H1 (cell line): Measurements from ENCODE around the gene ARHGAP18. TPM values are rescaled to one million over a fixed set of nuclear protein-coding genes. Genes with fewer than 3 reads are reported as not detected.

ENCODE experiments used
- CTCF ChIA-PET: fragments of 300-600 bp; sonication (Branson Sonifier 250); formaldehyde crosslinking; loops from one replicate; lab custom pipeline; 2021; ENCODE audit not compliant: partially characterized antibody; lab: Charles Lee
- POLR2A ChIA-PET: fragments of 300-600 bp; sonication (Branson Sonifier 250); formaldehyde crosslinking; loops from one replicate; lab custom pipeline; 2021; ENCODE audit warnings: inconsistent platforms; ENCODE audit not compliant: partially characterized antibody; lab: Charles Lee
- DNase-seq, 2 experiments: peaks; one replicate each; pipeline versions ENCODE4 v3.0.0 to v3.0.0-alpha.2; 2010 to 2022; ENCODE audit warnings: low spot score in 2 of 2, low read depth in 1 of 2, mixed read lengths in 1 of 2
- FAIRE-seq: peaks from 2 replicates; lab custom pipeline; 2011; peaks lifted over from hg19 to GRCh38; lab: Jason Lieb, UNC
- H2AFZ ChIP-seq: 2 replicates; pipeline ENCODE4 v1.8.1; 2012; ENCODE audit warnings: low read length, inconsistent platforms
- H2AK5ac ChIP-seq: 2 replicates; pipeline ENCODE4 v1.6.1; 2013; ENCODE audit warnings: low read depth, low read length
- H2BK120ac ChIP-seq: replicated peaks from 2 replicates; pipeline ENCODE3; 2013; ENCODE audit warnings: low read depth, low read length, inconsistent platforms
- H2BK12ac ChIP-seq: 2 replicates; pipeline ENCODE4 v1.6.1; 2013; ENCODE audit warnings: low read depth, low read length
- H2BK15ac ChIP-seq: 2 replicates; pipeline ENCODE4 v1.6.1; 2013; ENCODE audit warnings: low read length
- H2BK20ac ChIP-seq: 2 replicates; pipeline ENCODE4 v1.6.1; 2013; ENCODE audit warnings: low read length
- H2BK5ac ChIP-seq: 2 replicates; pipeline ENCODE4 v1.6.1; 2013; ENCODE audit warnings: low read depth, low read length
- H3K14ac ChIP-seq: 2 replicates; pipeline ENCODE4 v1.6.1; 2013; ENCODE audit warnings: inconsistent platforms; ENCODE audit not compliant: insufficient read length
- H3K18ac ChIP-seq: 2 replicates; pipeline ENCODE4 v1.6.1; 2013; ENCODE audit warnings: low read length; ENCODE audit errors: extremely low read depth
- H3K23ac ChIP-seq: 2 replicates; pipeline ENCODE4 v1.6.1; 2013; ENCODE audit warnings: inconsistent platforms; ENCODE audit not compliant: insufficient read length
- H3K23me2 ChIP-seq: 2 replicates; pipeline ENCODE4 v1.6.1; 2013; ENCODE audit warnings: low read depth, low read length
- H3K27ac ChIP-seq: 2 replicates; pipeline ENCODE4 v1.6.1; 2011; ENCODE audit warnings: low read depth, low read length, inconsistent platforms
- H3K27me3 ChIP-seq, 4 experiments: replicated peaks in 1 of 4; 1 replicate in 1 of 4; 2 replicates in 3 of 4; pipeline versions ENCODE4 v1.6.1 to v1.8.1; 2011 to 2013; ENCODE audit warnings: low read length in 3 of 4, mild to moderate bottlenecking in 3 of 4, inconsistent platforms in 2 of 4, mixed read lengths in 2 of 4, moderate library complexity in 1 of 4; ENCODE audit not compliant: control insufficient read depth in 3 of 4, insufficient read depth in 3 of 4; ENCODE audit errors: extremely low read depth in 1 of 4
- H3K36me3 ChIP-seq, 4 experiments: 2 replicates each; pipeline versions ENCODE4 v1.6.1 to v1.8.1; 2011 to 2013; ENCODE audit warnings: mild to moderate bottlenecking in 4 of 4, low read length in 3 of 4, moderate library complexity in 2 of 4, control low read depth in 1 of 4, inconsistent platforms in 1 of 4; ENCODE audit not compliant: insufficient read depth in 4 of 4, control insufficient read depth in 2 of 4
- H3K4ac ChIP-seq: replicated peaks from 2 replicates; pipeline ENCODE3; 2013; ENCODE audit warnings: low read length, low read depth, mixed read lengths, inconsistent platforms; ENCODE audit not compliant: insufficient read length
- H3K4me1 ChIP-seq, 4 experiments: replicated peaks in 1 of 4; 1 replicate in 1 of 4; 2 replicates in 3 of 4; pipeline versions ENCODE4 v1.6.1 to v1.8.1; 2011 to 2013; ENCODE audit warnings: low read length in 3 of 4, inconsistent platforms in 2 of 4, mixed read lengths in 1 of 4; ENCODE audit not compliant: insufficient read depth in 4 of 4, control insufficient read depth in 3 of 4
- H3K4me2 ChIP-seq, 2 experiments: 2 replicates each; pipeline versions ENCODE4 v1.6.1 to v1.8.1; 2011 to 2013; ENCODE audit warnings: low read depth in 2 of 2, low read length in 2 of 2, control low read depth in 1 of 2, inconsistent platforms in 1 of 2, mild to moderate bottlenecking in 1 of 2; ENCODE audit not compliant: insufficient read depth in 1 of 2
- H3K4me3 ChIP-seq, 4 experiments: fragments of 200-600, 300-600 bp in 1 of 4; sonication (generic), shearing (Covaris generic), sonication (Bioruptor Twin) in 1 of 4; 2 replicates each; pipeline versions ENCODE4 v1.5.1 to v1.8.1; 2011 to 2016; ENCODE audit warnings: low read length in 4 of 4, low read depth in 3 of 4, control low read depth in 2 of 4, inconsistent platforms in 2 of 4, mild to moderate bottlenecking in 2 of 4, mixed read lengths in 1 of 4, moderate library complexity in 1 of 4; ENCODE audit not compliant: insufficient read depth in 2 of 4; ENCODE audit errors: extremely low read depth in 1 of 4
- H3K56ac ChIP-seq: replicated peaks from 2 replicates; pipeline ENCODE3; 2013; ENCODE audit warnings: low read depth, mild to moderate bottlenecking, mixed read lengths, low read length, inconsistent platforms; ENCODE audit not compliant: insufficient read length
- H3K79me1 ChIP-seq: 2 replicates; pipeline ENCODE4 v1.6.1; 2013; ENCODE audit warnings: low read depth, low read length, control low read depth
- H3K79me2 ChIP-seq, 2 experiments: 2 replicates each; pipeline versions ENCODE4 v1.6.1 to v1.8.1; 2012 to 2013; ENCODE audit warnings: low read length in 2 of 2, mild to moderate bottlenecking in 2 of 2, inconsistent platforms in 1 of 2; ENCODE audit not compliant: insufficient read depth in 2 of 2, control insufficient read depth in 1 of 2
- H3K9ac ChIP-seq, 4 experiments: replicated peaks in 1 of 4; 1 replicate in 1 of 4; 2 replicates in 3 of 4; pipeline versions ENCODE4 v1.6.1 to v1.8.1; 2011 to 2013; ENCODE audit warnings: low read depth in 3 of 4, low read length in 3 of 4, control low read depth in 2 of 4, mild to moderate bottlenecking in 2 of 4, moderate library complexity in 2 of 4, inconsistent platforms in 1 of 4; ENCODE audit errors: extremely low read depth in 1 of 4
- H3K9me3 ChIP-seq, 2 experiments: 2 replicates each; pipeline versions ENCODE4 v1.6.1 to v1.8.1; 2012 to 2013; ENCODE audit warnings: mild to moderate bottlenecking in 2 of 2, moderate library complexity in 2 of 2, control low read depth in 1 of 2, inconsistent platforms in 1 of 2, low read depth in 1 of 2, low read length in 1 of 2, mixed read lengths in 1 of 2; ENCODE audit not compliant: insufficient read depth in 2 of 2
- H4K20me1 ChIP-seq, 2 experiments: replicated peaks in 1 of 2; 2 replicates each; pipeline versions ENCODE3 to v1.8.1; 2011 to 2013; ENCODE audit warnings: inconsistent platforms in 2 of 2, low read length in 2 of 2, mild to moderate bottlenecking in 1 of 2; ENCODE audit not compliant: insufficient read depth in 2 of 2, control insufficient read depth in 1 of 2
- H4K5ac ChIP-seq: 2 replicates; pipeline ENCODE4 v1.6.1; 2013; ENCODE audit warnings: low read length, low read depth, mixed read lengths, inconsistent platforms; ENCODE audit not compliant: insufficient read length
- H4K8ac ChIP-seq: 2 replicates; pipeline ENCODE4 v1.8.0; 2013; ENCODE audit warnings: mild to moderate bottlenecking, moderate library complexity, low read length, inconsistent platforms; ENCODE audit not compliant: insufficient read depth; ENCODE audit errors: extremely low read depth
- H4K91ac ChIP-seq: replicated peaks from 2 replicates; pipeline ENCODE3; 2013; ENCODE audit warnings: low read length, mixed read lengths, inconsistent platforms; ENCODE audit not compliant: insufficient read length
- EZH2 ChIP-seq: fragments of 200-600 bp; sonication (generic); IDR thresholded peaks from 2 replicates; pipeline ENCODE4 v1.7.1; 2012; ENCODE audit warnings: low read depth, mild to moderate bottlenecking, moderate library complexity, low read length, inconsistent platforms; ENCODE audit not compliant: severe bottlenecking
- KDM1A ChIP-seq: fragments of 200-600, 300-600 bp; sonication (generic); IDR thresholded peaks from 2 replicates; pipeline ENCODE4 v1.7.1; 2016; ENCODE audit warnings: mild to moderate bottlenecking, low read length, borderline replicate concordance
- whole genome bisulfite sequencing, 2 experiments: shearing (Covaris generic) in 1 of 2; methylation state at CpG; one replicate each; pipeline versions ENCODE4 v1.1.6 to v1.1.7; 2013 to 2015; ENCODE audit warnings: low lambda C conversion rate in 2 of 2, mixed read lengths in 2 of 2, inconsistent platforms in 1 of 2, low coverage in 1 of 2, missing lambda C conversion rate in 1 of 2; ENCODE audit not compliant: insufficient replicate concordance in 2 of 2, insufficient coverage in 1 of 2, insufficient read length in 1 of 2; ENCODE audit errors: extremely low coverage in 1 of 2, missing lambda C conversion rate in 1 of 2; 5-methylcytosine and 5-hydroxymethylcytosine counted together
- polyA plus RNA-seq, 7 experiments: library from polyadenylated mRNA; depleted of rRNA in 3 of 7; stranded (reverse) in 5 of 7; unstranded in 2 of 7; fragments of >200 nt in 5 of 7; fragments of 200-250 nt in 2 of 7; gene quantifications; 1 replicate in 5 of 7; 2 replicates in 1 of 7; 4 replicates in 1 of 7; pipeline versions ENCODE4 v1.2.1 to v1.2.3, GENCODE V29; 2011 to 2013; ENCODE audit warnings: missing spikeins in 2 of 7, mixed read lengths in 2 of 7
- total RNA-seq: library from RNA; stranded (reverse); fragmentation: NEBNext Ultra II Directional; extraction: Animal tissue kit (Norgen Biotek cat#: 25700); gene quantifications from 2 replicates; pipeline ENCODE4 v1.2.1, GENCODE V29; 2021

The ARHGAP18 gene
- total and polyA plus RNA-seq, 2 of the 8 experiments (the other 6 are each of a cell fraction or from before 2014, with no cell fraction given), result 0.83 to 4.5 TPM

- Histone ChIP-seq H3K4me2 (no peak overlapping the region), H4K8ac (no peak overlapping the region; the same call in 1 of the 2 replicates), H2BK120ac (no peak overlapping the region), H3K4me1 (peaks cover 0 to 8% (median 1%) of the 10 kb centered on the region in 4 experiments; a peak in 2 of 7 replicates), H3K18ac (no peak overlapping the region), H3K4me3 (no peak overlapping the region), H3K56ac (no peak overlapping the region), H3K79me2 (no peaks in the 10 kb centered on the region; a peak in 1 of 4 replicates), H4K5ac (no peak overlapping the region), H3K23ac (no peak overlapping the region), H3K79me1 (no peaks in the 10 kb centered on the region), H3K27me3 (no peaks in the 10 kb centered on the region), H3K23me2 (no peaks in the 10 kb centered on the region), H2BK5ac (no peak overlapping the region), H2BK15ac (no peak overlapping the region), H4K20me1 (no peaks in the 10 kb centered on the region), H3K9ac (no peak overlapping the region), H2BK20ac (no peak overlapping the region), H3K4ac (no peak overlapping the region)
- no peak for FAIRE-seq
- CTCF ChIA-PET, result no interaction called here
- POLR2A ChIA-PET, result interaction anchor here (0.7 kb wide), 1 partner anchor 1428 kb away, joined by 3 read pairs; no protein-coding TSS in a partner anchor
- TF ChIP-seq EZH2 (no peak), KDM1A (no peak)
- TF ChIP-seq, all 59 proteins: peak for 0
- 93% methylated on average over 8 of the region's 9 CpGs; no CpG with 5 or more reads in 1 of the 2 experiments for WGBS, 2 experiments
- no peak overlapping the region for H2AFZ ChIP-seq
- no peaks in the 10 kb centered on the region for H3K36me3 ChIP-seq
- H3K14ac ChIP-seq, result no peak overlapping the region
- no peaks in the 10 kb centered on the region for H3K9me3 ChIP-seq
- DNase-seq, result no peak
- H2BK12ac ChIP-seq, result no peak overlapping the region
- H4K91ac ChIP-seq, result no peak overlapping the region
- H3K27ac ChIP-seq, result no peak overlapping the region
- no peak overlapping the region for H2AK5ac ChIP-seq
Observed at GRCh38 chr6:129698430-129698829, 11.5 kb downstream of the ARHGAP18 start.
